K562 (cell line): ENCODE results near the gene PBXIP1. TPM values are rescaled to one million over a fixed set of nuclear protein-coding genes. Genes with fewer than 3 reads are reported as not detected.
A peak's percentile ranks its signal among the peaks of the same experiment; 100 is the strongest.

Source experiments
- ARID4B ChIP-seq: sonication (generic); formaldehyde crosslinking; IDR thresholded peaks from 2 replicates; pipeline ENCODE4 v1.8.0; 2022; ENCODE audit warnings: mild to moderate bottlenecking, missing genetic modification reagents
- ATF1 ChIP-seq, 2 experiments: fragments of 450-650 bp in 1 of 2; IDR thresholded peaks; 2 replicates each; pipeline ENCODE4 v1.6.1; 2016; ENCODE audit warnings: missing compliant biosample characterization in 1 of 2, missing genetic modification characterization in 1 of 2
- DMBX1 ChIP-seq: fragments of 250-450 bp; sonication (Bioruptor Pico); IDR thresholded peaks from 2 replicates; pipeline ENCODE4 v1.8.0; 2022; ENCODE audit warnings: inconsistent platforms, mild to moderate bottlenecking, moderate library complexity, borderline replicate concordance
- HMGXB4 ChIP-seq: sonication (generic); formaldehyde crosslinking; IDR thresholded peaks from 2 replicates; pipeline ENCODE4 v1.8.1; 2023; ENCODE audit warnings: mild to moderate bottlenecking, missing genetic modification reagents
- PCBP1 ChIP-seq: fragments of 200-400 bp; formaldehyde crosslinking; IDR thresholded peaks from 2 replicates; pipeline ENCODE4 v1.6.1; 2018; ENCODE audit warnings: mild to moderate bottlenecking, low read depth, low read length; ENCODE audit not compliant: poor library complexity, severe bottlenecking
- PHB ChIP-seq: fragments of 250-450 bp; sonication (Bioruptor Pico); IDR thresholded peaks from 2 replicates; pipeline ENCODE4 v1.5.0; 2021
- RBM15 ChIP-seq: fragments of 200-400 bp; formaldehyde crosslinking; IDR thresholded peaks from 2 replicates; pipeline ENCODE4 v1.6.1; 2018; ENCODE audit warnings: mild to moderate bottlenecking, low read length, moderate library complexity; ENCODE audit not compliant: insufficient read depth
- SAP30 ChIP-seq: fragments of 200-600 bp; sonication (generic); IDR thresholded peaks from 2 replicates; pipeline ENCODE4 v1.6.1; 2012; ENCODE audit warnings: borderline replicate concordance, low read depth, mild to moderate bottlenecking, moderate library complexity, low read length, control low read depth, inconsistent platforms; ENCODE audit not compliant: insufficient read depth, poor library complexity, severe bottlenecking
- WHSC1 ChIP-seq: IDR thresholded peaks from one replicate; pipeline ENCODE4 v1.6.1; 2012; ENCODE audit warnings: low read length, control low read depth, inconsistent platforms
- ZBTB11 ChIP-seq, 3 experiments: fragments of 200-800 bp in 1 of 3; fragments of 250-450 bp in 1 of 3; fragments of 450-650 bp in 1 of 3; sonication (Bioruptor Pico) in 1 of 3; sonication (Bioruptor generic) in 1 of 3; formaldehyde crosslinking in 1 of 3; IDR thresholded peaks; 2 replicates each; pipeline versions ENCODE4 v1.6.1 to v1.8.0; 2016 to 2022; ENCODE audit warnings: mild to moderate bottlenecking in 2 of 3, missing genetic modification characterization in 2 of 3, missing compliant biosample characterization in 1 of 3, moderate library complexity in 1 of 3
- ZBTB7A ChIP-seq: IDR thresholded peaks from 2 replicates; pipeline ENCODE4 v1.6.1; 2011; ENCODE audit warnings: low read depth, mild to moderate bottlenecking, low read length, moderate library complexity, borderline replicate concordance; ENCODE audit not compliant: control insufficient read depth
- ZKSCAN8 ChIP-seq: fragments of 200-800 bp; sonication (Bioruptor generic); IDR thresholded peaks from 2 replicates; pipeline ENCODE4 v1.6.1; 2016; ENCODE audit warnings: missing genetic modification characterization, missing compliant biosample characterization
- ZNF143 ChIP-seq: sonication (generic); formaldehyde crosslinking; IDR thresholded peaks from 2 replicates; pipeline ENCODE4 v1.9.0; 2022; ENCODE audit warnings: mild to moderate bottlenecking, missing genetic modification reagents
- ZNF75A ChIP-seq: fragments of 450-650 bp; formaldehyde crosslinking; IDR thresholded peaks from 2 replicates; pipeline ENCODE4 v1.4.0; 2020; ENCODE audit warnings: mild to moderate bottlenecking
- ZNF764 ChIP-seq: fragments of 250-450 bp; sonication (Bioruptor Pico); IDR thresholded peaks from 2 replicates; pipeline ENCODE4 v1.4.0; 2020; ENCODE audit warnings: low read depth, mild to moderate bottlenecking, moderate library complexity
- polyA plus RNA-seq, 8 experiments: library from polyadenylated mRNA; depleted of rRNA in 4 of 8; stranded (reverse) in 5 of 8; unstranded in 3 of 8; fragments of >200 nt; fragmentation: Nextera tagmentation in 2 of 8; fragmentation: Illumina TruSeq in 1 of 8; extraction: Ambion mirVana in 2 of 8; extraction: Trizol in 1 of 8; gene quantifications; 2 replicates each; pipeline versions ENCODE4 v1.2.1 to v1.2.3, GENCODE V29; 2011 to 2014; ENCODE audit warnings: inconsistent platforms in 1 of 8, missing spikeins in 1 of 8
- total RNA-seq, 7 experiments: library from RNA; depleted of rRNA in 6 of 7; stranded (reverse); fragments of >200 nt in 6 of 7; fragmentation: Illumina TruSeq in 2 of 7; extraction: Trizol in 2 of 7; gene quantifications; 2 replicates each; pipeline versions ENCODE4 v1.2.1 to v1.2.3, GENCODE V29; 2011 to 2021; ENCODE audit warnings: low replicate concordance in 1 of 7

Gene PBXIP1
- total and polyA plus RNA-seq, 9 of the 15 experiments (the other 6 are each of a cell fraction or from before 2014, with no cell fraction given), result 0.13 to 8.3 (median 5.8) TPM

GRCh38 chr1:154961207-154962155 is 5.6 kb upstream of the PBXIP1 start, which contains the start of gene PYGO2 (continued):
- TF ChIP-seq HMGXB4 (CRISPR knock-in tag) (peak; percentile 95), ZBTB11 (CRISPR knock-in tag; IDR thresholded peaks at IDR 0.05) (peak in 2 of 3 experiments; percentile 21 to 78; a peak in 3 of 6 replicates), DMBX1 (CRISPR knock-in tag) (no peak), ZNF75A (CRISPR knock-in tag) (peak; percentile 23; the same call in 1 of the 2 replicates), ATF1 (CRISPR knock-in tag; IDR thresholded peaks at IDR 0.05) (0 out of 2 replicates have a peak, but pooled peaks have one; percentile 3), ATF1 (tag; IDR thresholded peaks at IDR 0.05) (peak; percentile 85), ZBTB7A (peak; percentile 93), ZNF764 (CRISPR knock-in tag) (no peak), SAP30 (peak; percentile 47), ZNF143 (no peak), PHB (peak; percentile 18), WHSC1 (no peak), RBM15 (no peak), ARID4B (CRISPR knock-in tag) (peak; percentile 59), PCBP1 (peak; percentile 88), ZKSCAN8 (CRISPR knock-in tag) (no peak)
